Measurements from ENCODE around the gene PRDM1. TPM values are rescaled to one million over a fixed set of nuclear protein-coding genes. Genes with fewer than 3 reads are reported as not detected.

PRDM1 gene
- polyA plus RNA-seq, 1 of the 3 experiments (the other 2 are of a cell fraction), result 4.0 TPM

DNA sequence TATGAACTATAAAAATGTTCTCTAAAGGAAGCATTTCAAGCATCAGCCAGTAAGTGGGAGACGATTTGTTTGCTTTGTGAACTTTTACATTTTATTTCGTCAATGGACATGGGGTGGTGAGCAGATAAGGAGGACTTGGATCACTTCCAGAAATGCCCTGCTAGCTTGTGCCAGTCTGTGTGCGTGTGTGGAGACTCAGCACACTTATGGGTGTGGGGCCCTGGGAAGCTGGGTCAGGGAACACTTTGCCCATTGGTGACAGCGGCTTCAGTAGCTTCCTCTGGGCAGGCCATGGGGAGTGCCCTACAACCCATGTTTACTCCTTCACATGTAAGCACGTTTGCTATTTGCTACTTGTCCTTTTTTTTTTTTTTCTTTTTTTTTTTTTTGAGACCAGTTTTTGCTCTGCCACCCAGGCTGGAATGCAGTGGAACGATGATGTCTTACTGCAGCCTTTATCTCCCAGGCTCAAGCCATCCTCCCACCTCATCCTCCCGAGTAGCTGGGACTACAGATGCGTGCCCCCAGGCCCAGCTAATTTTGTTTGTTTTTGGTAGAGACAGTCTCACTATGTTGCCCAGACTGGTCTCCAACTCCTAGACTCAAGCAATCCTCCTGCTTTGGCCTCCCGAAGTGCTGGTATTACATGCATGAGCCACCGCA, 24.2 kb downstream of the PRDM1 start:
- Histone ChIP-seq H3K27ac (ENCODE audit: low read depth in 2 of 2, low read length in 1 of 2) (no peak overlapping the region), H4K20me1 (ENCODE audit: insufficient read depth) (no peaks in the 10 kb centered on the region), H3K9me3 (no peaks in the 10 kb centered on the region), H3K27me3 (ENCODE audit: insufficient read depth) (no peaks in the 10 kb centered on the region), H3K9ac (no peak overlapping the region), H3K4me3 (ENCODE audit: low read depth in 2 of 2, low read length in 1 of 2) (no peak overlapping the region), H3K79me2 (ENCODE audit: insufficient read depth) (no peaks in the 10 kb centered on the region), H3K4me2 (no peak overlapping the region), H3K4me1 (ENCODE audit: control insufficient read depth in 1 of 2, insufficient read depth in 2 of 2, low read depth in 1 of 2, low read length in 1 of 2) (peaks cover 0 to 13% of the 10 kb centered on the region in 2 experiments; a peak in 2 of 4 replicates), H3F3A (replicated peaks; ENCODE audit: insufficient read depth) (no peaks in the 10 kb centered on the region), H3K9me2 (no peaks in the 10 kb centered on the region), H3K36me3 (replicated peaks in 1 of 2; ENCODE audit: control insufficient read depth in 1 of 2, insufficient read depth in 2 of 2, low read length in 1 of 2) (peaks cover 7 to 23% of the 10 kb centered on the region in 2 experiments), H2AFZ (ENCODE audit: low read depth) (no peak overlapping the region)
- POLR2A ChIA-PET, result no interaction called here
- peak; percentile 51 for DNase-seq
- CTCF ChIA-PET, result interaction anchor here (1.4 kb wide), 1 partner anchor 113 kb away, joined by 3 read pairs; no protein-coding TSS in a partner anchor
- WGBS (ENCODE audit: low lambda C conversion rate), result 81% methylated on average over 10 of the region's 10 CpGs
- no peak for TF ChIP-seq CTCF (IDR thresholded peaks at IDR 0.05)
- 0 out of 2 replicates have a peak, but pooled peaks have one; percentile 22 for TF ChIP-seq GATA2 (CRISPR knock-in tag; IDR thresholded peaks at IDR 0.05)
- TF ChIP-seq NFIC (IDR thresholded peaks at IDR 0.05; ENCODE audit: borderline replicate concordance), result 0 out of 2 replicates have a peak, but pooled peaks have one; percentile 19
- TF ChIP-seq, protein P1, sequence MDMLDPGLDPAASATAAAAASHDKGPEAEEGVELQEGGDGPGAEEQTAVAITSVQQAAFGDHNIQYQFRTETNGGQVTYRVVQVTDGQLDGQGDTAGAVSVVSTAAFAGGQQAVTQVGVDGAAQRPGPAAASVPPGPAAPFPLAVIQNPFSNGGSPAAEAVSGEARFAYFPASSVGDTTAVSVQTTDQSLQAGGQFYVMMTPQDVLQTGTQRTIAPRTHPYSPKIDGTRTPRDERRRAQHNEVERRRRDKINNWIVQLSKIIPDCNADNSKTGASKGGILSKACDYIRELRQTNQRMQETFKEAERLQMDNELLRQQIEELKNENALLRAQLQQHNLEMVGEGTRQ (IDR thresholded peaks at IDR 0.05; ENCODE audit: borderline replicate concordance, low read depth, low read length), result no peak
- TF ChIP-seq, protein P2, sequence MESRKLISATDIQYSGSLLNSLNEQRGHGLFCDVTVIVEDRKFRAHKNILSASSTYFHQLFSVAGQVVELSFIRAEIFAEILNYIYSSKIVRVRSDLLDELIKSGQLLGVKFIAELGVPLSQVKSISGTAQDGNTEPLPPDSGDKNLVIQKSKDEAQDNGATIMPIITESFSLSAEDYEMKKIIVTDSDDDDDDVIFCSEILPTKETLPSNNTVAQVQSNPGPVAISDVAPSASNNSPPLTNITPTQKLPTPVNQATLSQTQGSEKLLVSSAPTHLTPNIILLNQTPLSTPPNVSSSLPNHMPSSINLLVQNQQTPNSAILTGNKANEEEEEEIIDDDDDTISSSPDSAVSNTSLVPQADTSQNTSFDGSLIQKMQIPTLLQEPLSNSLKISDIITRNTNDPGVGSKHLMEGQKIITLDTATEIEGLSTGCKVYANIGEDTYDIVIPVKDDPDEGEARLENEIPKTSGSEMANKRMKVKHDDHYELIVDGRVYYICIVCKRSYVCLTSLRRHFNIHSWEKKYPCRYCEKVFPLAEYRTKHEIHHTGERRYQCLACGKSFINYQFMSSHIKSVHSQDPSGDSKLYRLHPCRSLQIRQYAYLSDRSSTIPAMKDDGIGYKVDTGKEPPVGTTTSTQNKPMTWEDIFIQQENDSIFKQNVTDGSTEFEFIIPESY (IDR thresholded peaks at IDR 0.05; ENCODE audit: borderline replicate concordance, low read depth), result no peak
- TF ChIP-seq TAF1 (IDR thresholded peaks at IDR 0.05; ENCODE audit: borderline replicate concordance, low read depth, low read length), result no peak

DNA sequence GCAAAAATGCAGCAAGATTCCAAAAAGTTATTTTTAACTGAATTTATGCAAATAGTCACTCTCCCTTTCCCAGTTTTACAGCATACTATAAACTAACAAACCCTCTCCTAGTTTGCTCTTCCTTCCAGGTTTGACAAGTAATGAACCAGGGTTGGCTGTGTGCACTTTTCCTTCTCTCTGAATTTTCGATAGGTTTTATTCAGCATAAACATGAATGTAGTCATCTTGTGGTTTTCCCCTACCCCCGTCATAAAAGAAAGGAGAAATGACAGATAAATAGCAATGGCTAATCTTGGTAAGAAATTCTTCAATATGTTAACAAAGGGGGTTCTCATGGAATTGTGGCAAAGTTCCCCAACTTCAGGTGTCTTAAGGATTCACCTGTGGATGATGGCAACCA, 26.3 kb downstream of the PRDM1 start:
- CTCF ChIA-PET, result no interaction called here
- Histone ChIP-seq H3K9ac (no peak overlapping the region), H4K20me1 (ENCODE audit: insufficient read depth) (no peaks in the 10 kb centered on the region), H3K9me3 (no peaks in the 10 kb centered on the region), H3F3A (replicated peaks; ENCODE audit: insufficient read depth) (no peaks in the 10 kb centered on the region), H3K36me3 (replicated peaks in 1 of 2; ENCODE audit: control insufficient read depth in 1 of 2, insufficient read depth in 2 of 2, low read length in 1 of 2) (peaks cover 0 to 5% of the 10 kb centered on the region in 2 experiments), H3K27ac (ENCODE audit: low read depth in 2 of 2, low read length in 1 of 2) (peak overlapping the region in 1 of 2 experiments; percentile 69; a peak in 1 of 4 replicates), H3K4me2 (no peak overlapping the region), H3K27me3 (ENCODE audit: insufficient read depth) (no peaks in the 10 kb centered on the region), H3K79me2 (ENCODE audit: insufficient read depth) (no peaks in the 10 kb centered on the region), H3K9me2 (no peaks in the 10 kb centered on the region), H2AFZ (ENCODE audit: low read depth) (no peak overlapping the region), H3K4me3 (ENCODE audit: low read depth in 2 of 2, low read length in 1 of 2) (no peak overlapping the region), H3K4me1 (ENCODE audit: control insufficient read depth in 1 of 2, insufficient read depth in 2 of 2, low read depth in 1 of 2, low read length in 1 of 2) (peaks cover 0 to 19% of the 10 kb centered on the region in 2 experiments; a peak in 2 of 4 replicates)
- DNase-seq, result no peak
- POLR2A ChIA-PET, result no interaction called here
- 73% methylated on average over 2 of the region's 2 CpGs for WGBS (ENCODE audit: low lambda C conversion rate)
- no peak for TF ChIP-seq SMC3 (IDR thresholded peaks at IDR 0.05; ENCODE audit: low read depth, low read length)
- no peak for TF ChIP-seq FOXM1 (IDR thresholded peaks at IDR 0.05; ENCODE audit: low read depth)
- TF ChIP-seq, protein P3, sequence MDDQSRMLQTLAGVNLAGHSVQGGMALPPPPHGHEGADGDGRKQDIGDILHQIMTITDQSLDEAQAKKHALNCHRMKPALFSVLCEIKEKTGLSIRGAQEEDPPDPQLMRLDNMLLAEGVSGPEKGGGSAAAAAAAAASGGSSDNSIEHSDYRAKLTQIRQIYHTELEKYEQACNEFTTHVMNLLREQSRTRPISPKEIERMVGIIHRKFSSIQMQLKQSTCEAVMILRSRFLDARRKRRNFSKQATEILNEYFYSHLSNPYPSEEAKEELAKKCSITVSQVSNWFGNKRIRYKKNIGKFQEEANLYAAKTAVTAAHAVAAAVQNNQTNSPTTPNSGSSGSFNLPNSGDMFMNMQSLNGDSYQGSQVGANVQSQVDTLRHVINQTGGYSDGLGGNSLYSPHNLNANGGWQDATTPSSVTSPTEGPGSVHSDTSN (IDR thresholded peaks at IDR 0.05), result no peak
- no peak for TF ChIP-seq NRF1 (IDR thresholded peaks at IDR 0.05; ENCODE audit: low read depth, low read length)
- no peak for TF ChIP-seq GATA2 (CRISPR knock-in tag; IDR thresholded peaks at IDR 0.05)
- no peak for TF ChIP-seq RFX5 (IDR thresholded peaks at IDR 0.05; ENCODE audit: low read length)
- no peak for TF ChIP-seq RCOR1 (IDR thresholded peaks at IDR 0.05; ENCODE audit: low read length)
- TF ChIP-seq CTCF (IDR thresholded peaks at IDR 0.05), result no peak
- TF ChIP-seq SIN3A (IDR thresholded peaks at IDR 0.05; ENCODE audit: borderline replicate concordance, low read depth, low read length), result no peak
- TF ChIP-seq, protein P1 (IDR thresholded peaks at IDR 0.05; ENCODE audit: borderline replicate concordance, low read depth, low read length), result no peak
- TF ChIP-seq TCF12 (IDR thresholded peaks at IDR 0.05), result no peak
- no peak for TF ChIP-seq RXRA (IDR thresholded peaks at IDR 0.05; ENCODE audit: borderline replicate concordance, low read depth)

All from SK-N-SH (cell line).